Mucosa of gallbladder (tissue), 1 donor: Measurements from ENCODE around the gene FOXC2. TPM values are rescaled to one million over a fixed set of nuclear protein-coding genes. Genes with fewer than 3 reads are reported as not detected.

Experiments
- DNase-seq: peaks from one replicate; pipeline ENCODE4 v3.0.0-alpha.2; 2020; ENCODE audit warnings: low spot score
- total RNA-seq: library from RNA; stranded (reverse); gene quantifications from one replicate; pipeline ENCODE4 v1.2.1, GENCODE V29; 2021
- donor health status: DM: no; HTN: no; CAD: no.

Gene FOXC2
- total RNA-seq, 1 donor from 2014 or later = 0.92 TPM

DNA sequence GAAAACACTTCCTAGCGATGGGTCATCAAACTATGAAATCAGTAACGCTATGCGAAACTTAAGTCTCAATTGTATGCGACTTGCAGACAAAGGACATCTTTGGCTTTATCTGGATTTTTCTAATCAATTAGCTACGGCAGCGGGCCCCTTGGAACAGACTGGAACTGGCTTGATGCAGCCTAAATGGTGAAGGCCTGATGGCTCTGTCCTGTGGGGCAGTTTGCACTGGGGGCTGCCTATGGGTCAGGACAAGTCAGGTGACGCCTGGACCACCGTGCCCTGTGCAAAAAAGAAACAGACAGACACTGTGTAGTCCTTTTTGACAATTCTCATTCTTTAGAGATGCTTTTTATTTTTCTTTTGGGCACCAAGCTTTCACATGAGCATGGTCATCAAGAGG, 33.6 kb upstream of the FOXC2 start:
- DNase-seq = no peak

DNA sequence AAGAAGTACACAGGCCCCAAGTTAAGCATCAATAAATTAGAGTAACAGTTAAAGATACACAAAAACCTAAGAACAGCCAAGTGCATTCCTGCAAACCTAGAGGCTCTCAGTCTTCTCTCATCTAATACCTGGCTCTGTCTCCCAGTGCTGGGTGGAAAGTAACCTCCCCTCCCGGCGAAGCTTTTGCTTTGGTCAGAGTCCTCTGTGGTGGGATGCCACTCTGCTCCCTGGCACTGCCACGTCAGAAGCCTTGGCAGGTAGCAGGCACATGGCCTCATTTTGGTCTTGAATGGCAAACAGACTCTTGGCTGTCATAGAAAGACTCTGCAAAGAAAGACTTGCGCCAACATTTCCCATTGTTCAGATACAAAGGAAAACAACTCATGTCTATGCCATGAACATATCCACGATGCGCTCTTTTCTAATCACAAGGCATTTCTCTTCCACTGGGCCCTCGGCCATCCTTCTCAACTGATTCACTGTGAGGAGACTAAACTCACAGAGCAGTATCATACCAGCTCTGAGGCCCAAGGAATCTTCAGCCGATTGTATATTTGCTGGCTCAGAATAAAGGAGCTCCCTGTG, 32.8 kb upstream of the FOXC2 start:
- DNase-seq = no peak

DNA sequence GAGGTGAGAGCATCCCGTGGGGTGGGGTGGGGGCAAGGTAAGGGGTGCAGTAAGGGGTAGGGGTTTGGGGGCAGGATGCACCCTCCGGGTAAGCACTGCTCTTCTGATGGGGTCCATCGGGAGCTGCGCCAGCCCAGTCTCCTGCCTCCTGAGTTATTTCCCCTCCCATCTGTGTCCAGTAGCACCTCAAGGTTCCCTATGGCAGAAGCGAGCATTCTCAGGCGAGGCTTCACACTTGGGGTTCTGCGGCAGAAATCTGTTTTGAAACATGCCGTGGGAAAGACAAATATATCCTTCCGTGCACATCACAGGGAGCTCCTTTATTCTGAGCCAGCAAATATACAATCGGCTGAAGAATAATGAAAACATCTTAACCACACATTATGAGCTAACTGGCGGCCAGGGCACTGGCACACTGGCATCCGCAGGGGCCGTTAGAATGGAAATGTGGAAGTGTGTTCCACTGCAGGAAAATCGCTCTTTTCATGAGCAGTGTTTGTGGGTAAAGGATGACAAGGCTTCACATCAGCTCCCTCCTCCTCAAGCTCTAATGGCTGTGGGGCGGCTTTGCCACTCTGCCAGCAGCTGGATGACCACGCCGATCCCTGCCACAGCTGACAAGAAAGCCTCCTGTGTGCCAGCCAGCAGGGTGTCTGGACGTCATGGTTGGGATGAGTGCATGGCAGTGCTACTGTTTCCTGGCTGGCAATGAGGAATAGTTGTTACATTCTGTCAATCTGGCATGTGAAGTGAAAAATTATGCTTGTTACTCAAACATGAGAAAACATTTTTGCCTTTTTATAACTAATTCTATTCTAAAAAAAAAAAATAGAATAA, 31.6 kb upstream of the FOXC2 start:
- DNase-seq = no peak

DNA sequence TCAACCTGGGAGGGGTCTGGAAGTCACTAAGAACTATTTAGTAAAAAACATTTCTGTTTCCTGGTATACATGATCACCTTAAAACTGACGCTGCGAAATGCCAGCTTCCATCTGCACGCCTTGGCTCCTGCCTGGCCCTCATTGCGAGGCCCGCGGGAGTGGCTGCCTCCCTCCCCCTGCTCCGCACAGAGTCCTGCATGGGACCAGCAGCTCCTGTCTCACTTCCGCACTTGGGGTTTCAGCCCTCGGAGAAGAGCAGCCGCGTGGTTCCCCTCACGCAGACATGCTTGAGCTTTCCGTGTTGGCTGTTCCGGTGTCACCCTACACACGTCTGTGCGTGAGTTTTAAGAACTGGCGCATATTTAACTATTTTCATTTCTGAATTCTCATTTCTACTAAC, 30.0 kb upstream of the FOXC2 start:
- DNase-seq = no peak

DNA sequence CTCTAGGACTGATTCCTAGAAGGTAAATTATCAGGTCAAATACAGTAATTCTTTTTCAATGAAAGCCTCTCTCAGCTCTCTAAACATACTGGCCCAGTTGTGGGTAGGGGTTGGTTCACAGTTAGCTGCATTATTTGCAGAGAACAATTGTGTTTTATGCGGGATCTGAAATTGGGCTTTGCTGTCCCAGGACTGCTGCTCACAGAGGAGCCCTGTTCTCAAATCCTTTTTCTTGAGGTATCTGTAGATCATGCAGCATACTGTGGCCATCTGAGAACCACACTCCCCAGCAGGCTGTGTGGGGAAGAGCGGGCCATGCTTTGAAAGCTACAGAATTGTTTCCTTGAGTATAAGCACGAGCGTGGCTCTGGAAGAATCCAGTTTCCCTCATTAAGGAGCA, 29.1 kb upstream of the FOXC2 start:
- DNase-seq = no peak

DNA sequence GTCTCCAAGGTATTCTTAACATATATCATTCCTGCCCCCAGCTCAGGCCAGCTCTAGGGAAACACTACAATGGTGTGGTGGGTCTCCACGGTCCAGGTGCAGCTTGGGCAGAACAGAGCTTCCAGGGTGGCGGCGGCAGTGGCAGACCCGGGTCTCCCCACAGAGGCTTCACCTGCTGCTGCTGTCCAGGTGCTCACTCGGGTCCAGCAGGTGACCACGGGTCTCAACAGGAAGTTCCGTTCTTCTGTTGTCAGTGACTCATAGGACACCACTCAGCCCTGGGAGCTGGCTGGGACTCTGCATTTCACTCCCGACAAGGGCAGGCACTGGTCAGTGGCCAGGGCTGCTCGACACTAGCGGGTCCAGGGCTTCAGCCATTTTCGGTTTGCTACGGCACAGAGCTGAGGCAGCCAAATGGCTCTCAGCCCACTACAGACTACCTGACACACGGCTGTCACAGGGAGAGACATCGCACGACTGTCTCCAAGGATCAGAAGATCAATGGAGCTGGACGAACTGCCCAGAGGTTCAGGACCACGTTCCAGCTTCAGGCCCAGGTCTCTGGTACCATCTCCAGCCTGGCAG, 28.3 kb upstream of the FOXC2 start:
- DNase-seq = no peak

DNA sequence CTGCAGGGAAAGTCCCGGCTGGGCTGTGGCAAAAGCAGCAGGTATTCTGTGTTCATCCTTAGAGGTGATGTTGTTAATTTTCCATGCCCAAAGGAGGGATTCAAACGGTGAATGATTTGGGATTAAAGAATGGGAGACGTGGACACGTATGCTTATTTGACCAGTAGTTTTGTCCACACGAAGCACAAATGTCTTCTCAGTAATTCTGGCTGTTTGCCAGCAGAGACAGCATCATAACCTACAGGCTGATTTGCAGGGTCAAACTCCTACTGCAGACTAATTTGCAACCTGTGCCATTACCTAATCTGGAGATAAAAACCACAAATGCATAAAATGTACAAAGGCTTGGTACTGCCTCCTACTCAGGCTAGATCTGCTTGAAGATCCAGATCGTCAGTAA, 25.7 kb upstream of the FOXC2 start:
- no peak for DNase-seq

DNA sequence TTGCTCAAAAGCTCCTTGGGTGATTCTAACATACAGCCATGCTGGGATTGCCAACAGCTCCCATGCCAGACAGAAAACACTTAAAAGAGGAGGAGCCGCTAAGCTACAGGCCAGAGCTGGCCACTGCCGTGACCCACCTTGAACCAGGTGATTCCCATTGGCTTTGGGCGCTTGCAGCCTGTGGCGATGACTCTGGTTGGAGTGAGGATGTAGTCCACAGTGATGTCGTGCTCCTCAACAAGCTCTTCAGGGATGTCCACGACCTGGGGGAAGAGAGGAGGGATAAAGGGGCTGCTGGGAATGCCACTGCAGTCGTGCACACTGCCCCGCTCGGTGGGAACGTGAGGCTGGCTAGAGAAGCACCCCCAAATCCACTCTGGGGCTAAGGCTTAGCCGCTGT, 25.1 kb upstream of the FOXC2 start:
- no peak for DNase-seq

DNA sequence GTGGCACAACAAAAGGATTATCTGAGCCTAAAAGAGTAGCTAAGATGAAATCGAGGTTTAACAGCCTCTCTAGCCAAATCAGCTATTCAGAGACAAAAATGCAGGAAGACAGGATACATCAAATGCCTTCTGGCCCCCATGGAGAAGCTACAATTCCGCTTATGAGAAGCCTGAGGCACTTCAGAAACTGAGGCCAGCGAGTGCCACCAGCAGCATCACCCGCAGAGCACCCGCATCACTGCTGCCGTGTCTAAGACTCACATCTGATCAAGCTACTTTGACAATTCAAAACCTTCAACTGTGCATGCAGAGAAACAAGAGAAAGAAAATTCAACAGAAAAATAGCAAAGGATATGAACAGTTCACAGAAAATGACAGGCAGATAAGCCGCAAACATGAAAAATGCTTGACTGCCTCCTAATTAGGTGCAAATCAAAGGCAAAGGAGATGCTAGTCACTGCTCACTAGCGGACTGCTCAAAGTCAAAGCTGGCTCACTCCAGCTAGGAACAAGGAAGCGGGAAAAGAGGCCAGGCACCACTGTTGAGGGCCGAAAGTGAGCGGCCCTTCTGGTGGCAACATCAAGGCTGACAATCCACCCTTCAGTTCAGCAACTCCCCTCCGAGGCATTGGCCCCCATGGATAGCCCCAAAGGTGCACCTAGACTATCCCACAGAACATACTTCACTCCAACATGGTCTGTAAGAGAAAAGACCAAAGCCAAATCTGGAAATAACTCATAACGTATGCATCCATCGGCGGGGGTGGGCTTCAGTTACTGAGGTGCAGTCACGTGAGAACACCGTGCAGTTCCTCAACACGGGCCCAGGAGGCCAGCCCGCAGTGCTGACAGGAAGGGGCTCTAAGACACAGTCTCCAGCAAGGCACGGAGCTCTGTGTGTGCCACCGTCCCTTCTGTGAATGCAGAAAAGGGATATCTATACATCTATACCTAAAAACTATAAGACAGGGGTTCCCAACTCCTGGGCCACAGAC, 23.6 kb upstream of the FOXC2 start:
- no peak for DNase-seq

DNA sequence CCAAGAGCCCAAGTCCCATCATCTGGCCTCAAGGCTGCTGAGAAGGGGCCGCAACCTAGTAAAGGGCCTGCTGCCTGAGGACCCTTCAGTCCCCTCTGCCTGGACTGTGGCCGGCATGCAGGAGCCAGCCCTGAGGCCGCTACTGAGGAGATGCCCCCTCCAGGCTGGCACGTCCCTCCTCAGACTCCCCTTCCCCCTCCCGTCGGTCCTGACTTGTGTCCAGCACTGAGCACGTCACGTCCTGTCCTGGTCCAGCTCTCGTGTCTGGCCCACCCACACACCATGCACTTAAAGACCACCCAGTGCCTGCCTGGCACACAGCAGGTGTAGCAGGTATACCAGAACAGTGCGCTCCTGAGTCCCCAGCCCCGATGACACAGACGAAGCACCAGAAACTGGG, 21.1 kb upstream of the FOXC2 start:
- no peak for DNase-seq

DNA sequence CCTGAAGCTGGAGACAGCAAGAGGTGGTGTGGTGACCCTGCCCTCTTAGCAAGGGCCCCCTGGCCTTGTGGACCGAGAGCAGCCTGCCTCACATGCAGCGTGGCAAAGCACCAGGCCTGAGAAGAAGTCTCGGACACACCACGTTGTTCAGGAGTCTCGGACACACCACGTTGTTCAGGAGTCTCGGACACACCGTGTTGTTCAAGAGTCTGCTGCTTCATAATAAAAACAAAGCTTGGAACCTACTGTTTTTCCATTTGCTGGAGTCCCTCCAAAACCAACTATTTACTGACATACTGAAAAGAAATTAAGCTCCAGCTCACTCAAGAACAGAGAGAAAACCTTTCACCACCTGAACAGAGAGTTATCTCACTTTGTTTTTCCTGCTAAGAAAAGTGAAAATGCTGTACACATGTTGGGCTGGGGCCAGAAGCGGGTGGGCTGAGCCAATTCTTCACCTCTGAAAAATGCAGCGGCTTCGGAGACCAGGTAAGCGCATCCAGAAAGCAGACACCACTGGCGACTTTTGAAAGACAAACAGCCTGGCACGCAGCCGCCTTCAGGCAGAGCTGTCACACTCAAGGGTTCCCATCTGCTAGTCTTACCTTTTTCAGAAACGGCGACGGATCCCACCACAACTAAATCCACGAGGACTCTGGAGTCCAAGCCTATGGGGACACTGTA, 20.5 kb upstream of the FOXC2 start:
- no peak for DNase-seq

DNA sequence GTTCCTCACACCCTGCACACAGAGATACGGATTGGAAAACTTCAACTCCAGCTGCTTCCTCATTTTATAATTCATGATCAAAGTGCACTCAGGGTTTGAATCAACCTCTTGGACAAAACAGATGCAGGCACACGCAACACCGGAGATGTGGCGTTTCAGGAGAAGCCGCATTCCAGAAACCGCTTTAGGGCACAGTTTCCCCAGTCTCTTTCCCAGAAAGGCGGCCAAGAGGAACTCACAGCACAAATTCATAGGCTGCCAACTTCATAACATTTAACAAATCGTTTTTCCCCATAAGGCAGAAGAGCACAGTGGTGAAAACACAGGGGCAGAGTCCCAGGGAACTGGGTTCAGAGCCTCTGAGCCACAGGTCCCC, 20.0 kb upstream of the FOXC2 start:
- DNase-seq = no peak

DNA sequence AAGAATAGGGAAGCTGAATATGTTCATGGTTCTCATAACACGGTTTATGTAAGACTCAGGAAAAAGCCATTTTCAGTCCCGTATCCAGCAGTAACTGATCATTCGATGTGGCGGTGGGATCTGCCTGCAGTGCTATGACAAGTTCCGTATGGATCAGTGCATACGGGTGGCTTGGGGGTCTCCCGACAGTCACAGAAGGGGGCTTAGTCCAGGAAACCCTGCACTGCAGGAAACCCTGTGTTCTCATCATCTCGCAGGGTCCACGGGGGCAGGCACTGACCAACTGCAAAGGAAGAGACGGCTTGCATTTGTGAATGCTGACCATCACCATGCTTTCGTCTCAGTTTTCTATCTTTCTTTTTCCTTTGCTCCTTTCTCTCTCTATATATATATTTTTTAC, 19.3 kb upstream of the FOXC2 start:
- DNase-seq = no peak

DNA sequence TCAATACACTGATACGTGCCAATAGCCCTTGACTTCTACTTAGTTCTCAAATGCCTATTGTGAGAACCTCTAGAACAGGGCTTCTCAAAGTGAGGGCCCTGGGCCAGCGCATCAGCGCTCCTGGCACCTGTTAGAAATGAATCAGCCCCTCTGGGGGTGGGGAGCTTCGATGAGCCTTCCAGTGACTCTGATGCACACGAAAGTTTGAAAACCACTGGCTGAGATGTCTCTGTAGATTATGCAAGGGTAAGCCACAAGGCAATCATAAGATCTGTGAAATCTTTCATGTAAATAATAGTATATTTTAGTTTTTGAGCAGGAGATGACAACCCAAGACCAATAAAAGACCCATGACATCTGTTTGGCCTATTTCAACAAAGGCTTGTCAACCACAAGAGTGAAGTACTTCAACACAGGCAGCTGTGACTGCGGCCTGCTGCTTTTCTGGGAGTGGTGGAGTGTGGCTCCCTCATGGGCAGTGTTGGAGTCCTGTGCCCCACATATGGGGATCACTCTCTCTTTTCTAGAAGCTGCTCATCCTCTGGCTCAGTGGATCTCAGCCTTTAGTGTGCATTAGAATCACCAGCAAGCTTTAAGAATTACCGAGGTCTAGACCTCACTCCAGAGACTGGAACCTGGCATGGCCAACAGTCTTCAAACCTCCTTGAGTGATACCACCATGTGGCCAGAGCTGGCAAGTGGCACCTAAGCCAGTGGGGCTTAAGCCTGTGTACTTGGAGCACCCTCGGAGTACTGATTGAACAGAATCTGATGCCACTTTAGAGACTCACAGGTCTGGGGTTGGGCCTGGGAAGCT, 17.3 kb upstream of the FOXC2 start:
- DNase-seq = no peak

DNA sequence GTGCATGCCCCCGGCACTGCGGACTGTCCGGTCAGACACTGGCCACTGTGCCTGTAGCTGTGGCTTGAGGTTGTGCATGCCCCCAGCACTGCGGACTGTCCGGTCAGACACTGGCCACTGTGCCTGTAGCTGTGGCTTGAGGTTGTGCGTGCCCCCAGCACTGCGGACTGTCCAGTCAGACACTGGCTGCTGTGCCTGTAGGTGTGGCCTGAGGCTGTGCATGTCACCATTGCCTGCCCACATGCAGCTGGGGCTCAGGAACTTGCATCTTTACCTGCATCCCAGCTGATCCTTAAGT, 16.8 kb upstream of the FOXC2 start:
- DNase-seq = no peak

DNA sequence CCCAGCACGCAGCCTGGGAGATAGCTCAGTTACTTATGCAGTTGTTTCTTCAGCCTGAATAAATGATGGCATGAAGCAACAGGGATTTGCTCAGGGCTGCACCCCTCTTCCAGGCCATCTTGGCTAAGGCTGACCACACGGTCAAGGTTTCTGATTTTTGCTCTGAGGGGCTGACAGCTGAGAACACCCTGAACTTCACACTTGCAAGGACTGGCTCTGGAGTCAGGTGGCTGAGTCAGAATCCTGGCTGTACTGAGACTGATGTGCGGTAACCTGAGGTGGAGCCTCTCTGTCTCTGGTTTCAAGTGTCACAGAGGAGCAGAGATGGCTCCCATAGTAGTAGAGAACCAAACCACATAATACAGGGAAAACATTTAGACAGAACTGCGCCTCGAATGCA, 16.3 kb upstream of the FOXC2 start:
- DNase-seq = no peak

DNA sequence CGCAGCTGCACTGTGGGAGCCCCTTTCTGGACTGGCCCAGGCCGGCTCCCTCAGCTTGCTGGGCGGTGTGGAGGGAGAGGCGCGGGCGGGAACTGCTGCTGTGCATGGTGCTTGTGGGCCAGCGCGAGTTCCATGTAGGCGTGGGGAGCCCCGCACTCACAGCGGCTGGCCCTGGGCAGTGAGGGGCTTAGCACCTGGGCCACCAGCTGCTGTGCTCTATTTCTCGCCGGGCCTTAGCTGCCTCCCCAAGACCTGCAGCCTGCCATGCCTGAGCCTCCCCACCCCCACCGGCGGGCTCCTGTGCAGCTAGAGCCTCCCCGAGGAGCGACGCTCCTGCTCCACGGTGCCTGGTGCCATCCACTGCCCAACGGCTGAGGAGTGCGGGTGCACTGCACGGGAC, 13.3 kb upstream of the FOXC2 start:
- no peak for DNase-seq

DNA sequence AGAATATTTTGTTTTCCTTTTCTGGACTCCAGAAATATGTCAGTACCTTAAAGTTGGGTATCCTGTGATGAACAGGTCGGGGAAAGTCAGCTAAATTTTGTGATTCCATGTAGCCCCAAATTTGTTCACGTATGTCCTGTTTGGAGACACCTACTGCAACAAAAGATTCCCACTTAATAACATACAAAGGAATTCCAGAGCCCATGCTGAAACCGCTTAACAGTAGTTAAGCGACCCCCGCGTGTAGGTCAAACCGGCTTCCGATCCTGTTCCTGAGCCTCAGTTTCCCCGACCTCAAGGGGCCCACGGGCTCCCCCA, 12.1 kb upstream of the FOXC2 start:
- no peak for DNase-seq

DNA sequence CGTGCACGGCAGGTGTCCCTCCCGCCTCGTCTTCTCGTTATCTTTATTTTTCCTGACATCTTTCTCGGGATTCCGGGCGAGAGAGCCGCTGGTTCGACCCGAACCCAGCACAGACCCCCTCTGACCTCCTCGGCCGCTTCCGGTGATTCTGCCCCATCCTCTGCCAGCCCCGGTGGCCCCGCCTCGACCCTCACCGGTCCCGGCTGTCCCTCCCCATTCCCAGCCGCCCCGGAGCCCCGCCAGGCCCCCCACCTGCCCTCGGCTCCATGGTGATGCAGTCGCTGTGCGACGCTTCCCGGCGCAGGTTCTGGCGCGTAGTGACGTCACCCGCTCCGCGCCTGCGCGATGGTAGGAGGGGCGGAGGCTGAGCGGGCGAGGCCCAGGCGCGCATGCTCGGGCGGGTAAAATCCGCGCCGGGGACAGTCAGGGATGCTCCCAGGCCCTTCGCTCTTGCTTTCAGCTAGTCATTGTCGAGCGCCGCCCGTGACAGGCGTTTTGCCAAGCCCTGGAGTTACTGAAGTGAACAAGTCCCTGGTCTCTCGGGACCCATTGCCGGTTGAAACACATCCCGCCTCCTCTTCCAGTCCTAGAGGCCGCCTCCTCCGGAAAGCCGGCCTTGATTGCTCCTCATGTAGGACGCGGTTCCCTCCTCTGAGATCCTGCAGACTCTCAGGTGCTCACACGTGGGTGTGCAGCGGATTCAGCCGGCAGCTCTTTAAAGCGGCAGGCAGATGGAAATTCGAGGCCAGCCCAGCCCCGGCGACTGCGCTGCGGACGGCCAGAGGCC, 11.5 kb upstream of the FOXC2 start, which contains the start of gene MTHFSD:
MTHFSD (minus strand) TSS at position 319 of the 787 bp plus-strand sequence; CDS start at position 268, 51 bp downstream.
- peak; percentile 94 for DNase-seq

DNA sequence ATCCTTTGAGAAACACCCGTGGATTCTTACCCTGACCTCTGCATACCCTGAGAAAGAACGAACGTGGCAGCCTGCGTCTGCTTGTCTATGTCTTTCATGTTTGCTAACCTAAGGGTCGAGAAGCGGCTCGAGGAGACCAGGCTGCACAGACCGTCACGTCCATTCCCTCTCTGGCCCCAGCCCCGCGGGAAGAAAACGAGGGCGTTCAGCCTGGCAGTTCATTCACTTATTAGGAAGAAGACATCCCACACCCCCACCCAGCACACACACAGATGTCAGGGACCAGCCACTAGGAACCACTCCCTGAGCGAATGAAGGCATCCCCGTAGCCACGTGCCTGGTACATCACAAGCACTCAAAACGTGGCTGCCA, 10.9 kb upstream of the FOXC2 start:
- no peak for DNase-seq
